Right renal pelvis (tissue), 4 donors: ENCODE data around the gene IMMP1L. TPM values are rescaled to one million over a fixed set of nuclear protein-coding genes. Genes with fewer than 3 reads are reported as not detected.
"Not testable (repeated sequence)": the region's sequence is repeated elsewhere in the genome, so short reads cannot be mapped to it uniquely, and the experiment has no call there.

ENCODE experiments used
- DNase-seq, 4 donors: peaks; one replicate each; pipeline ENCODE4 v3.0.0-alpha.2; 2013; ENCODE audit warnings: low read depth in 4 of 4, low spot score in 3 of 4, missing footprints in 1 of 4
- polyA plus RNA-seq, 4 donors: library from polyadenylated mRNA; unstranded; fragments of 120-200 nt; gene quantifications; one replicate each; pipeline ENCODE4 v1.2.1, GENCODE V29; 2013; ENCODE audit not compliant: insufficient read length in 4 of 4

The IMMP1L gene
- polyA plus RNA-seq: 10 to 100 TPM; 46.7 to 53.1 (median 49.3) TPM

- peak; percentile 94 to 98 (median 96) for DNase-seq
Measured at GRCh38 chr11:31509429-31510345, at the start of gene IMMP1L, which contains the start of gene ELP4. Gene IMMP1L (minus strand): TSS chr11:31509622. CDS start chr11:31463276, 46,346 bp downstream. Gene ELP4 (plus strand): TSS chr11:31509767. CDS start chr11:31509785, 18 bp downstream.

- no peak for DNase-seq
Measured at GRCh38 chr11:31558001-31558400, 48.6 kb upstream of the IMMP1L start.

- DNase-seq: no peak
Measured at GRCh38 chr11:31555938-31556337, 46.5 kb upstream of the IMMP1L start.

- no peak for DNase-seq
Measured at GRCh38 chr11:31542862-31543261, 33.4 kb upstream of the IMMP1L start.

GRCh38 chr11:31535479-31535878, 26.1 kb upstream of the IMMP1L start:
- no peak for DNase-seq

- no peak for DNase-seq
Measured at GRCh38 chr11:31531293-31531692, 21.9 kb upstream of the IMMP1L start.

- no peak for DNase-seq
Measured at GRCh38 chr11:31529701-31530100, 20.3 kb upstream of the IMMP1L start.

GRCh38 chr11:31529189-31529588, 19.8 kb upstream of the IMMP1L start:
- DNase-seq: no peak

- DNase-seq: no peak
Measured at GRCh38 chr11:31521497-31522150, 12.2 kb upstream of the IMMP1L start.

- no peak for DNase-seq
Measured at GRCh38 chr11:31512117-31512516, 2.7 kb upstream of the IMMP1L start.

GRCh38 chr11:31509051-31509428, 382 bp downstream of the IMMP1L start:
- DNase-seq: no peak

- DNase-seq: no peak
Measured at GRCh38 chr11:31500560-31500959, 8.9 kb downstream of the IMMP1L start.

- DNase-seq: no peak
Measured at GRCh38 chr11:31499576-31500178, 9.7 kb downstream of the IMMP1L start.

- DNase-seq: not testable (repeated sequence)
Measured at GRCh38 chr11:31493762-31494161, 15.7 kb downstream of the IMMP1L start.

GRCh38 chr11:31493235-31493634, 16.2 kb downstream of the IMMP1L start:
- DNase-seq: no peak

- no peak for DNase-seq
Measured at GRCh38 chr11:31492320-31492913, 17.0 kb downstream of the IMMP1L start.

- no peak for DNase-seq
Measured at GRCh38 chr11:31487848-31488247, 21.6 kb downstream of the IMMP1L start.

- DNase-seq: no peak
Measured at GRCh38 chr11:31484497-31484896, 24.9 kb downstream of the IMMP1L start.

- DNase-seq: no peak
Measured at GRCh38 chr11:31480930-31481329, 28.5 kb downstream of the IMMP1L start.

- DNase-seq: no peak
Measured at GRCh38 chr11:31479066-31479465, 30.4 kb downstream of the IMMP1L start.

- DNase-seq: no peak
Measured at GRCh38 chr11:31478223-31478590, 31.2 kb downstream of the IMMP1L start.
